NB4 (cell line): ENCODE results near the gene ARIH2.
A peak's percentile ranks its signal among the peaks of the same experiment; 100 is the strongest.

Source experiments
- DNase-seq: peaks from one replicate; pipeline ENCODE4 v3.0.0; 2010; ENCODE audit warnings: low read depth
- H3K4me3 ChIP-seq: one replicate; pipeline ENCODE4 v1.5.1; 2011; ENCODE audit warnings: mild to moderate bottlenecking, low read depth, low read length, moderate library complexity
- MAX ChIP-seq: IDR thresholded peaks from 2 replicates; pipeline ENCODE4 v1.6.1; 2011; ENCODE audit warnings: low read depth, low read length
- MYC ChIP-seq: IDR thresholded peaks from 2 replicates; pipeline ENCODE4 v1.6.1; 2011; ENCODE audit warnings: low read depth, low read length
- POLR2A ChIP-seq: IDR thresholded peaks from 2 replicates; pipeline ENCODE4 v1.6.1; 2011; ENCODE audit warnings: mild to moderate bottlenecking; ENCODE audit not compliant: insufficient read length; ENCODE audit errors: extremely low read depth
- TF ChIP-seq, protein P1 (sequence below): IDR thresholded peaks from one replicate; pipeline ENCODE4 v1.5.1; 2012; ENCODE audit warnings: low read depth, low read length

ARIH2 gene

DNA sequence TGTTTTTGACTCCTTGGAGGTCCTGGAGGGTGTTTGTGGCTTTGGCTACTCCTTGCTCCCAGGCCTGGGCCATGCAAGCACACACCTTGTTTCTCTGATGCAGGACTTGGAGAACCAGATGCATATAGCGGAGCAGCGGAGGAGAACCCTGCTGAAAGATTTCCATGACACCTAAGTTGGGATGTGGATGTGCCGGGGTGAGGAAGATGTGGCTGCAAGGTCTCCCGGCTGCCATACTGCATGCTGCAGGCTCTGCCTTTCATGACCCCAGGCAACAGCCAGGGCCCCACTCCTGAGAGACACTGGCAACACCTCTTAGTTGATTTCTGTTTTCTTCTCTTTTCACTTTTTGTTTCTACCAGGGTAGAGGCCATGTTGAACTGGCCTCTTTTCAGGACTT, 64.5 kb downstream of the ARIH2 start:
- DNase-seq, result no peak

GRCh38 chr3:48984663-48985062, 66.0 kb downstream of the ARIH2 start:
- DNase-seq, result no peak
- H3K4me3 ChIP-seq, result no peak overlapping the region
- TF ChIP-seq MAX (no peak), POLR2A (no peak), MYC (no peak)
- TF ChIP-seq, protein P1, sequence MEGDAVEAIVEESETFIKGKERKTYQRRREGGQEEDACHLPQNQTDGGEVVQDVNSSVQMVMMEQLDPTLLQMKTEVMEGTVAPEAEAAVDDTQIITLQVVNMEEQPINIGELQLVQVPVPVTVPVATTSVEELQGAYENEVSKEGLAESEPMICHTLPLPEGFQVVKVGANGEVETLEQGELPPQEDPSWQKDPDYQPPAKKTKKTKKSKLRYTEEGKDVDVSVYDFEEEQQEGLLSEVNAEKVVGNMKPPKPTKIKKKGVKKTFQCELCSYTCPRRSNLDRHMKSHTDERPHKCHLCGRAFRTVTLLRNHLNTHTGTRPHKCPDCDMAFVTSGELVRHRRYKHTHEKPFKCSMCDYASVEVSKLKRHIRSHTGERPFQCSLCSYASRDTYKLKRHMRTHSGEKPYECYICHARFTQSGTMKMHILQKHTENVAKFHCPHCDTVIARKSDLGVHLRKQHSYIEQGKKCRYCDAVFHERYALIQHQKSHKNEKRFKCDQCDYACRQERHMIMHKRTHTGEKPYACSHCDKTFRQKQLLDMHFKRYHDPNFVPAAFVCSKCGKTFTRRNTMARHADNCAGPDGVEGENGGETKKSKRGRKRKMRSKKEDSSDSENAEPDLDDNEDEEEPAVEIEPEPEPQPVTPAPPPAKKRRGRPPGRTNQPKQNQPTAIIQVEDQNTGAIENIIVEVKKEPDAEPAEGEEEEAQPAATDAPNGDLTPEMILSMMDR, result no peak

More for the DNA sequence above, 64.5 kb downstream of the ARIH2 start:
- TF ChIP-seq MAX, result no peak
- TF ChIP-seq POLR2A, result no peak
- TF ChIP-seq, protein P1, result no peak
- TF ChIP-seq MYC, result no peak
- H3K4me3 ChIP-seq, result no peak overlapping the region

DNA sequence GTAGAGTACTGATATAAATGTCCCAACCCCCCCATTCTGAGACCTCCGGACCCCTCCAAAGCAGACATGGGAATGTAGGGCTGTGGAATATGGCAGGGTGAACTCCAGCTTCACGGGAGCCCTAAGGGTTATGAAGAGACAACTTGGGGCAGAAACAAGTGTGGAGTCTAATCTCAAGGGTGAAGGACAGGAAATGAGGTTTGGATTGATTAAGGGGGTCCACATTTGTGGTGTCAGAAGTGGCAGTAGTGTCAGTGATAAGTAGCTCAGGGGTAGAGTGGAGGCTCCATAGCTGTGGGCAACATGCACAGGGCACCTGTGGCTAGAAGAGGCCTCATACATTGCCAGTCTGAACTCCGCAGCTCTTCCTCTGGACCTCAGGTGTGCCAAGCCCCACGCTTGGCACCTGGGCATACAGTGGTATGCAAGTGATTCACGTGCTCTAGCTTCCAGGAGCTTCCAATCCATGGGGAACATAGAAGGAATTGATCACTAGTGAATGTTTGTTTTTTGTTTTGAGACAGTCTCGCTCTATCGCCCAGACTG, 67.3 kb downstream of the ARIH2 start:
- no peak overlapping the region for H3K4me3 ChIP-seq
- TF ChIP-seq MYC, result no peak
- TF ChIP-seq, protein P1, result no peak
- TF ChIP-seq POLR2A, result no peak
- no peak for TF ChIP-seq MAX
- DNase-seq, result no peak

- peak; percentile 23 for DNase-seq
- H3K4me3 ChIP-seq, result peak overlapping the region; percentile 51
- TF ChIP-seq MYC (no peak), POLR2A (no peak), MAX (no peak)
- TF ChIP-seq, protein P1, result no peak
Observed at GRCh38 chr3:48989126-48989795, 70.6 kb downstream of the ARIH2 start.

GRCh38 chr3:48989796-48990635, 71.4 kb downstream of the ARIH2 start, which contains the start of gene P4HTM:
TSS of gene P4HTM (plus strand) at chr3:48990241. CDS start at chr3:48990257, 16 bp downstream.
- H3K4me3 ChIP-seq, result peak within 1 kb of the TSS; percentile 51
- no peak for TF ChIP-seq MAX
- TF ChIP-seq MYC, result no peak
- TF ChIP-seq POLR2A, result no peak
- TF ChIP-seq, protein P1, result no peak
- peak; percentile 85 for DNase-seq
